MCF 10A (cell line): Measurements from ENCODE around the gene TMEM40. TPM values are rescaled to one million over a fixed set of nuclear protein-coding genes. Genes with fewer than 3 reads are reported as not detected.
A peak's percentile ranks its signal among the peaks of the same experiment; 100 is the strongest.

Experiments
- BruUV-seq: library from RNA; stranded (reverse); fragments of 400-500 nt; replicated peaks from 2 replicates; lab custom pipeline; 2021; lab: Mats Ljungman, UMichigan
- CTCF ChIA-PET: fragments of 300-600 bp; sonication (Branson Sonifier 250); formaldehyde crosslinking; extraction: SDS; loops from one replicate; lab custom pipeline; 2021; ENCODE audit warnings: antibody characterized with exemption, inconsistent platforms; lab: Yijun Ruan, JAX
- POLR2A ChIA-PET: fragments of 300-600, 350-650 bp; sonication (Branson Sonifier 250); formaldehyde crosslinking; extraction: SDS; loops from one replicate; lab custom pipeline; 2020; ENCODE audit warnings: antibody characterized with exemption, inconsistent platforms; lab: Yijun Ruan, JAX
- DNase-seq: peaks from one replicate; pipeline ENCODE4 v3.0.0-alpha.2; 2018; ENCODE audit not compliant: unreplicated experiment
- H3K27ac Mint-ChIP-seq: one replicate; pipeline ENCODE4 v1.8.0; 2022; ENCODE audit warnings: mild to moderate bottlenecking, low read depth, mixed read lengths; ENCODE audit not compliant: unreplicated experiment
- H3K27me3 Mint-ChIP-seq: one replicate; pipeline ENCODE4 v1.8.0; 2022; ENCODE audit warnings: mixed read lengths; ENCODE audit not compliant: insufficient read depth, unreplicated experiment
- H3K36me3 Mint-ChIP-seq: one replicate; pipeline ENCODE4 v1.8.0; 2022; ENCODE audit warnings: mild to moderate bottlenecking, moderate library complexity, mixed read lengths; ENCODE audit not compliant: insufficient read depth, unreplicated experiment
- H3K4me1 Mint-ChIP-seq: one replicate; pipeline ENCODE4 v1.8.0; 2022; ENCODE audit warnings: mixed read lengths; ENCODE audit not compliant: insufficient read depth, unreplicated experiment
- H3K4me3 Mint-ChIP-seq: one replicate; pipeline ENCODE4 v1.8.0; 2022; ENCODE audit warnings: mild to moderate bottlenecking, moderate library complexity, mixed read lengths; ENCODE audit not compliant: unreplicated experiment
- H3K9me3 Mint-ChIP-seq: one replicate; pipeline ENCODE4 v1.8.0; 2022; ENCODE audit warnings: mixed read lengths; ENCODE audit not compliant: unreplicated experiment
- intact Hi-C: fragments of 100-400 bp; cut with micrococcal nuclease; formaldehyde crosslinking; loops from 2 replicates; pipeline ENCODE4 v1.14.1; 2022
- total RNA-seq: library from RNA; stranded (reverse); gene quantifications from 2 replicates; pipeline ENCODE4 v1.2.3, GENCODE V29; 2022
- TF ChIP-seq, protein P1 (sequence below): fragments of 200-600 bp; IDR thresholded peaks from one replicate; pipeline ENCODE4 v1.8.0; 2022; ENCODE audit warnings: antibody characterized with exemption, mild to moderate bottlenecking; ENCODE audit not compliant: unreplicated experiment

Gene TMEM40
- total RNA-seq, 1 experiment from 2014 or later: 58.4 TPM

DNA sequence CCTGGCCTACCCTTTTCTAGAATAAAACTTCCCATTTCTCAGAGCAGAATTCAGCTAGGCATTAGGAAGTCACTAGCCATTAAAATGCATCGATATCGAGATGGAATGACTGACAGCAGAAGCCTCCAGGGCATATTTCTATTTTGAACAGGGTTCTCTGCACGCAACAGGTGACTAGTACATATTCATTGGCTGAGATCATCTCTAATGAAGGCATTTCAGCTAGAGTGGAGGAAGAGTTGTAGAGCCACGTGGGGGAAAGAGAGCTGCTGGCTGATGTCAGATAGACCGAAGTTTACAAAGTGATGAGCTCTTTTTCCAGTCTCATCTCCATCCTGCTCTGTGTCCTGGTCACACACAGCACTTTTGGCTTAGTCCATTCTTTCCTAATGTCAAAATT lies 7.5 kb downstream of the TMEM40 start:
- peak; percentile 38 for DNase-seq
- H3K4me3 Mint-ChIP-seq: no peak overlapping the region
- CTCF ChIA-PET: interaction anchor here (0.6 to 1.1 kb wide), 5 partner anchors 32 to 59 kb away, joined by 3 to 4 read pairs (median 3); no protein-coding TSS in a partner anchor
- H3K27ac Mint-ChIP-seq: no peak overlapping the region
- no TSS peak for BruUV-seq
- H3K36me3 Mint-ChIP-seq: peaks cover 52% of the 10 kb centered on the region
- H3K4me1 Mint-ChIP-seq: peaks cover 33% of the 10 kb centered on the region
- TF ChIP-seq, protein P1, sequence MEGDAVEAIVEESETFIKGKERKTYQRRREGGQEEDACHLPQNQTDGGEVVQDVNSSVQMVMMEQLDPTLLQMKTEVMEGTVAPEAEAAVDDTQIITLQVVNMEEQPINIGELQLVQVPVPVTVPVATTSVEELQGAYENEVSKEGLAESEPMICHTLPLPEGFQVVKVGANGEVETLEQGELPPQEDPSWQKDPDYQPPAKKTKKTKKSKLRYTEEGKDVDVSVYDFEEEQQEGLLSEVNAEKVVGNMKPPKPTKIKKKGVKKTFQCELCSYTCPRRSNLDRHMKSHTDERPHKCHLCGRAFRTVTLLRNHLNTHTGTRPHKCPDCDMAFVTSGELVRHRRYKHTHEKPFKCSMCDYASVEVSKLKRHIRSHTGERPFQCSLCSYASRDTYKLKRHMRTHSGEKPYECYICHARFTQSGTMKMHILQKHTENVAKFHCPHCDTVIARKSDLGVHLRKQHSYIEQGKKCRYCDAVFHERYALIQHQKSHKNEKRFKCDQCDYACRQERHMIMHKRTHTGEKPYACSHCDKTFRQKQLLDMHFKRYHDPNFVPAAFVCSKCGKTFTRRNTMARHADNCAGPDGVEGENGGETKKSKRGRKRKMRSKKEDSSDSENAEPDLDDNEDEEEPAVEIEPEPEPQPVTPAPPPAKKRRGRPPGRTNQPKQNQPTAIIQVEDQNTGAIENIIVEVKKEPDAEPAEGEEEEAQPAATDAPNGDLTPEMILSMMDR: no peak
- no peaks in the 10 kb centered on the region for H3K27me3 Mint-ChIP-seq
- intact Hi-C loops: loop anchor here (1.0 kb wide), 1 partner anchor 8 kb away; the partner anchor contains the start of gene TMEM40
- H3K9me3 Mint-ChIP-seq: no peaks in the 10 kb centered on the region
- POLR2A ChIA-PET: interaction anchor here (0.8 to 1.6 kb wide), 3 partner anchors 13 to 154 kb away, joined by 3 to 9 read pairs (median 9); partner anchors contain the start of gene RAF1

DNA sequence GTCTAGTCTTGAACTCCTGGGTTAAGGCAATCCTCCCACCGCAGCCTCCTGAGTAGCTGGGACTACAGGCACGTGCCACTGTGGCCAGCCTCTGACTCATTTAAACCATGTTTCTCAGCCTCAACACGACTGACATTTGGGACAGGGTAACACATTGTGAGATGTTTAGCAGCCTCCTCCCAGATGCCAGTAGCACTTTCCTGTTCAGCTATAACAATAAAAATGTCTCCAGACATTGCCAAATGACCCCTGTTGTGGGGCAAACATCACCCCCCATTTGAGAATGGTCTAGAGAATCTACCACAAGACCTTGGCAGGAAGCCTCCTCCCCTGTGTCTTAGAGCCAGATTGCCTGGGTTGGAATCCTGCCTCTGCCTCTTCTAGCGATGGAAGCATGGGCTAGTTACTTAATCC lies 8.4 kb downstream of the TMEM40 start:
- intact Hi-C loops: loop anchor here (1.0 kb wide), 1 partner anchor 9 kb away; the partner anchor contains the start of gene TMEM40
- H3K4me1 Mint-ChIP-seq: peaks cover 31% of the 10 kb centered on the region
- H3K36me3 Mint-ChIP-seq: peaks cover 53% of the 10 kb centered on the region
- peak overlapping the region; percentile 7 for H3K4me3 Mint-ChIP-seq
- peak; percentile 79 for DNase-seq
- H3K9me3 Mint-ChIP-seq: no peaks in the 10 kb centered on the region
- H3K27ac Mint-ChIP-seq: peak overlapping the region; percentile 93
- TF ChIP-seq, protein P1: no peak
- no TSS peak for BruUV-seq
- no peaks in the 10 kb centered on the region for H3K27me3 Mint-ChIP-seq
- ChIA-PET POLR2A (interaction anchor here (0.9 to 1.6 kb wide), 5 partner anchors 8 to 91 kb away, joined by 3 to 9 read pairs (median 5); partner anchors contain the start of genes RAF1, RPL32 and TMEM40), CTCF (interaction anchor here (0.5 to 0.8 kb wide), 3 partner anchors 27 to 234 kb away, joined by 3 read pairs; no protein-coding TSS in a partner anchor)

DNA sequence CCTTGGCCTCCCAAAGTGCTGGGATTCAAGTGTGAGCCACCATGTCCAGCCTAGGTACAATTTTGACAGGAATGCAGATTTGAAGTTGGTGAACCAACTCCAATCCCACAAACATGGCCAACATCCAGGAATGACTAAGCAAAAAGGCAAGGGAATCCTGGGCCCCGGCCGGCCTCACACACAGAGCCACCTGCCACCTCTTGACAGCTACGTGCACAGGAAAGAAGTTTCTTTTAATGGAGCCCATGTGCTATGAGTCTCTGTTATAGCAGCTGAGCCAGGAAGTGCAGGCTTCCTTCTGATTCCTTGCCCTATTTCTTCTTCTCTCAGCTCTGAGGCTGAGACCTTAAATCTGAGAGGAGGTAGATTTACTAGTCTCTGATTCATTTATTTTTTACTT lies 8.8 kb downstream of the TMEM40 start:
- CTCF ChIA-PET: interaction anchor here (0.5 to 0.8 kb wide), 3 partner anchors 26 to 235 kb away, joined by 3 read pairs; no protein-coding TSS in a partner anchor
- peak; percentile 88 for DNase-seq
- Mint-ChIP-seq H3K4me3 (no peak overlapping the region), H3K9me3 (no peaks in the 10 kb centered on the region), H3K27ac (peak overlapping the region; percentile 93), H3K27me3 (no peaks in the 10 kb centered on the region), H3K4me1 (peaks cover 31% of the 10 kb centered on the region), H3K36me3 (peaks cover 53% of the 10 kb centered on the region)
- POLR2A ChIA-PET: interaction anchor here (0.9 to 1.3 kb wide), 4 partner anchors 9 to 91 kb away, joined by 3 to 9 read pairs (median 4); partner anchors contain the start of genes RPL32 and TMEM40
- BruUV-seq: no TSS peak
- intact Hi-C loops: no loop called here
- TF ChIP-seq, protein P1: no peak

DNA sequence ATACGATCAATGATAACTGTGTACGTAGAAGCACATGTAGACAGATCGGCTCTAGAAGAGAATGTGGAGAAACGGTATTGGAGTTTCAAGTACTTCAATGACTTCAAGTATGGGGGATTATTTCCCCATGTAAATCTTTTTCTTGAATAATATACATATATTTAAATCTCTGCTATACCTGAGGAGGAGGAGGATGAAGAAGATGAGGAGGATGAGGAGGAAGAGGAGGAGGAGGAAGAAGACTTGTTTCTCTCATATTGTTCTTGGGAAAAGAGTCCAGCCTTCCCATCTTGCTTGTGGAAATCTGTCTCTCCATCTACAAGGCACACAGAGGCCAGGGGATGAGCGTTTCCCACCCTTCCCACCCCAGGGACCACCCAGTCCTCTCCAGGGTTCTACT lies 10.6 kb downstream of the TMEM40 start:
- intact Hi-C loops: no loop called here
- Mint-ChIP-seq H3K27ac (no peak overlapping the region), H3K4me1 (peaks cover 20% of the 10 kb centered on the region), H3K27me3 (no peaks in the 10 kb centered on the region), H3K36me3 (peaks cover 52% of the 10 kb centered on the region), H3K9me3 (no peaks in the 10 kb centered on the region), H3K4me3 (no peak overlapping the region)
- DNase-seq: no peak
- BruUV-seq: no TSS peak
- TF ChIP-seq, protein P1: no peak
- ChIA-PET CTCF (no interaction called here), POLR2A (no interaction called here)
